GM20431 (cell line): ENCODE results near the gene UGT1A6.

Experiments used
- in situ Hi-C: fragments of 300-500 bp; cut with MseI, MboI; formaldehyde crosslinking; loops from one replicate; pipeline ENCODE4 v1.15.0; 2020; ENCODE audit warnings: low sequenced_read_pairs; ENCODE audit not compliant: unreplicated experiment

The UGT1A6 gene

DNA sequence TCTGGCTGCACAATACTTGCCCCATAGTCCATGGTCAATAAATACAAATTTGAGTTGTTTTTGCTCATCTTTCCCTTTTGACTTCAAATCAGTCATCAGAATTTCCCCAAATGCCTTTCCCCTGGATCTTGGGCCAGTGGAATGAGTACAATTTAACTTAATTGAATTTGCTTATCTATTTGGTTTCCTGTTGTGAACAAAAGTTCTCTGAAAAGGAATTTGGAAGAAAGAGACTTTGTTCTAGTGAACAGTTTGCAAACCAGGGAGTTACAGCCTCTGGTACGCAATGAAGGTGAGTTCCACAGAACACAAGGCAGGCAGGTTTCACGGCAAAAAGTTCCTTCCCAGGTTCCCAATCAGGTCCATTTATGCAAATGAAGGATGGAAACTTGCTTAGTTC is 66.2 kb downstream of the UGT1A6 start:
- in situ Hi-C loops: no loop called here

DNA sequence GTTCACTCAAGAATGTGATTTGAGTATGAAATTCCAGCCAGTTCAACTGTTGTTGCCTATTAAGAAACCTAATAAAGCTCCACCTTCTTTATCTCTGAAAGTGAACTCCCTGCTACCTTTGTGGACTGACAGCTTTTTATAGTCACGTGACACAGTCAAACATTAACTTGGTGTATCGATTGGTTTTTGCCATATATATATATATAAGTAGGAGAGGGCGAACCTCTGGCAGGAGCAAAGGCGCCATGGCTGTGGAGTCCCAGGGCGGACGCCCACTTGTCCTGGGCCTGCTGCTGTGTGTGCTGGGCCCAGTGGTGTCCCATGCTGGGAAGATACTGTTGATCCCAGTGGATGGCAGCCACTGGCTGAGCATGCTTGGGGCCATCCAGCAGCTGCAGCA is 67.4 kb downstream of the UGT1A6 start, which contains the start of gene UGT1A1:
Gene UGT1A1 (plus strand): TSS at position 228 of the 400 bp plus-strand sequence. CDS start 18 bp downstream, at position 246.
- in situ Hi-C loops: no loop called here

DNA sequence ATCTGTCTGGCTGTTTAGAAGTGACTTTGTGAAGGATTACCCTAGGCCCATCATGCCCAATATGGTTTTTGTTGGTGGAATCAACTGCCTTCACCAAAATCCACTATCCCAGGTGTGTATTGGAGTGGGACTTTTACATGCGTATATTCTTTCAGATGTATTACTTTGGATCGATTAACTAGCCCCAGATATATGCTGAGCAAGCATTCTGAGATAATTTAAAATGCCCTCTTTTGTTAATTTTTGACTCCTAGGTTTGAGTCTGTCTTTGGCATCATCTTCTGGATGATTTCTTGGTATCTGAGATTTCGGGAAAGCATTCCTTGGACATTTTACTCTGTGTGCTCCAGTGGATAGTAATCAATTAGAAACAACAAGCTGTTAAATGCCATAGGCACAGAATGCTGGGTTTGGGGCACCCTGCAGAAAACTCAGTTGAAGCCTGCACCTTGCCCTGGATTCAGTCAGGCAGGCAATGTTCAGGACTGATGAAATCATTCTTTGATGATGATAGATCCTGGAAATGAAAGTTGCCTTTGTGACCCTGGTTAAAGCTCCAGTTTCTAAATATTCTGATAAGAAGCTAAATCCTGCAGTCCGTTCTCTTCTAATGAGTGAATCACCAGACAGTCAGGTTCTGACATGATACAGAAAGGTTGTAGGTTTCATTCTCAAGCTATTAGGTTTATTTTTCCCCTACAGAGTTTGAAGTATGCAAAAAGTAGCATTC is 68.5 kb downstream of the UGT1A6 start:
- in situ Hi-C loops: no loop called here

DNA sequence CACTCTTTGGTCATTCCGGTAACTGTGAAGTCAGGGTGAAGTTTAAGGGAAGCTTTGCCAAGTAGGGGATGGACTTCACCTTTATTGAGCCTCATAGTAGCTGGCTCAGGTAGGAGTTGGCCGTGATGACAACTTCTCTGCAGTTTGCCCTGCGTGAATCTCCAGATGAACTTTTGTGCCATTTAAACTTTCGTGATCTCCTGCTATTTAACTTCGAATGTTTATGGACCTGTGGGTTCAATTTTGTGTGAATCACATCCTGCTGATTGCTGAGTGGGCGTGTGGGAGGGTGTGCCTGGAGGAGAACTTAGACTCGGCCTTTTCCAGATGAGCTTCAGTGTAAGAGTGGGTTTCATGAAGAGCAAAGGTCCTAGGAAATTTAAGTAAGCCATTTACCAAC is 71.6 kb downstream of the UGT1A6 start:
- in situ Hi-C loops: no loop called here

DNA sequence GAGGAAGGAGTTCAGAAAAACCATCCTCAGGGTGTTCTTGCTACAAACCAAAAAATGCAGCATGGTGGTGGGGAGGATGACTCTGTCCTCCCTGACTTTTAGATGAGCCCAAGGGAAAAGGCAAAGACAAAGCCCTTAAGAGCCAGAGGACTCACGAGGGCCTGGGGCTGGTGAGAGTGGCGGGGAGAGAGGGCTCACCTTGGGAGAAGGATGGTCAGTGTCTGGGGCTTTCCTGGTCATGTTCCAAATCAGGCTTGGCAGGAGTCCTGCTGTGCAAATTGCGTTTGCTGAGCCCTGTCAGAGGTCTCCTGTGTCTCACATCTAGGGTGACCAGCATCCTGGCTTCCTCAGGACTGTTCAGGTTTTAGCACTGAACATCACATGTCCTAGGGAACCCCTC is 72.1 kb downstream of the UGT1A6 start:
- in situ Hi-C loops: no loop called here

DNA sequence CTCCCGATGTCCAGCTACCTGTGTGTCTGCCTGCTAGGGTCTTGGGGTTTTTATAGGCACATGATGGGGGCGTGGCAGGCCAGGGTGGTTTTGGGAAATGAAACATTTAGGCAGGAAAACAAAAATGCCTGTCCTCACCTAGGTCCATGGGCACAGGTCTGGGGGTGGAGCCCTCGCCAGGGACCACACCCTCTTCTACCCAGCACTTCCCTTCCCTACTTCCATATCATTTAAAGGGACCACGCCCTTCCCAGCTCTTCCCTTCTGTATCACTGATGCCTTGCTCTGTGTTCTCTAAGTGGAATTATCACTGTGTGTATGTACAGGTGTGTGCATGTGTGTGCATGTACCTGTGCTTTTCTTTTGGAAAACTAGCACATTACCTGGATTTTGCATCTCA is 73.7 kb downstream of the UGT1A6 start:
- in situ Hi-C loops: no loop called here

DNA sequence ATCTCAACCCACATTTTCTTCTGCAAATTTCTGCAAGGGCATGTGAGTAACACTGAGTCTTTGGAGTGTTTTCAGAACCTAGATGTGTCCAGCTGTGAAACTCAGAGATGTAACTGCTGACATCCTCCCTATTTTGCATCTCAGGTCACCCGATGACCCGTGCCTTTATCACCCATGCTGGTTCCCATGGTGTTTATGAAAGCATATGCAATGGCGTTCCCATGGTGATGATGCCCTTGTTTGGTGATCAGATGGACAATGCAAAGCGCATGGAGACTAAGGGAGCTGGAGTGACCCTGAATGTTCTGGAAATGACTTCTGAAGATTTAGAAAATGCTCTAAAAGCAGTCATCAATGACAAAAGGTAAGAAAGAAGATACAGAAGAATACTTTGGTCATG is 75.4 kb downstream of the UGT1A6 start:
- in situ Hi-C loops: no loop called here

DNA sequence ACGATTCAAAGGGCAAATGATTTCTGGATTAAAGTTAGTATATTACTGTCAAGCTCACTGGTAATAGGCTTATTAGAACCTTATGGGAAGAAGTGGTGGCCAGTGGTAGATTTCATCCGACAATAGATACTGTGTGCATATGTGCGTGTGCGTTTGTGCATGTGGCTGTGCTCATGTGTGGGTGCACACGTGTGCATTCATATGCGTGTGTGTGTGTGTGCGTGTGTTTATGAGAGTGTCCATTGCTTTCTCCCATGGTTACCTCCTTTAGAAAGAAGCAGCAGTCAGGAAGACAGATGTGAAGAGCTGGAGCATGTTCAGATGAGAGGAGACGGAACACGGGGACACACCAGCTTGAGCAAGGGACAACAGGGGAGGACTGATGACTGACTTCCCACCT is 76.6 kb downstream of the UGT1A6 start:
- in situ Hi-C loops: no loop called here

DNA sequence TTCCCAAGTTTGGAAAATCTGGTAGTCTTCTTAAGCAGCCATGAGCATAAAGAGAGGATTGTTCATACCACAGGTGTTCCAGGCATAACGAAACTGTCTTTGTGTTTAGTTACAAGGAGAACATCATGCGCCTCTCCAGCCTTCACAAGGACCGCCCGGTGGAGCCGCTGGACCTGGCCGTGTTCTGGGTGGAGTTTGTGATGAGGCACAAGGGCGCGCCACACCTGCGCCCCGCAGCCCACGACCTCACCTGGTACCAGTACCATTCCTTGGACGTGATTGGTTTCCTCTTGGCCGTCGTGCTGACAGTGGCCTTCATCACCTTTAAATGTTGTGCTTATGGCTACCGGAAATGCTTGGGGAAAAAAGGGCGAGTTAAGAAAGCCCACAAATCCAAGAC is 79.5 kb downstream of the UGT1A6 start:
- in situ Hi-C loops: no loop called here

DNA sequence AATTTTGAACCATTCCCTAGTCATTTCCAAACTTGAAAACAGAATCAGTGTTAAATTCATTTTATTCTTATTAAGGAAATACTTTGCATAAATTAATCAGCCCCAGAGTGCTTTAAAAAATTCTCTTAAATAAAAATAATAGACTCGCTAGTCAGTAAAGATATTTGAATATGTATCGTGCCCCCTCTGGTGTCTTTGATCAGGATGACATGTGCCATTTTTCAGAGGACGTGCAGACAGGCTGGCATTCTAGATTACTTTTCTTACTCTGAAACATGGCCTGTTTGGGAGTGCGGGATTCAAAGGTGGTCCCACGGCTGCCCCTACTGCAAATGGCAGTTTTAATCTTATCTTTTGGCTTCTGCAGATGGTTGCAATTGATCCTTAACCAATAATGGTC is 79.9 kb downstream of the UGT1A6 start:
- in situ Hi-C loops: no loop called here

DNA sequence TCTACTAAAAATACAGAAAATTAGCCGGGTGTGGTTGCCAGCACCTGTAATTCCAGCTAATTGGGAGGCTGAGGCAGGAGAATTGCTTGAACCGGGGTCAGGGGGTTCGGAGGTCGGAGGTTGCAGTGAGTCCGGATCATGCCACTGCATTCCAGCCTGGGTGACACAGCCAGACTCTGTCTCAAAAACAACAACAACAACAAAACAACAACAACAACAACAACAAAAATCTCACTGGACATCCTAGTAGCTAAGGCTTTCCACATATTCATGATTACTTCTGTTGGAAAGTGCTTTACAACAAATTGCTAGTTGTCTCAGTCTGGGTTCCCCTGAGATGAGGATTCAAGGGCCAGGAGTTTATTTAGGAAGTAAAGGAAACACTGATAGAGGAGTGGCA is 81.2 kb downstream of the UGT1A6 start:
- in situ Hi-C loops: no loop called here

DNA sequence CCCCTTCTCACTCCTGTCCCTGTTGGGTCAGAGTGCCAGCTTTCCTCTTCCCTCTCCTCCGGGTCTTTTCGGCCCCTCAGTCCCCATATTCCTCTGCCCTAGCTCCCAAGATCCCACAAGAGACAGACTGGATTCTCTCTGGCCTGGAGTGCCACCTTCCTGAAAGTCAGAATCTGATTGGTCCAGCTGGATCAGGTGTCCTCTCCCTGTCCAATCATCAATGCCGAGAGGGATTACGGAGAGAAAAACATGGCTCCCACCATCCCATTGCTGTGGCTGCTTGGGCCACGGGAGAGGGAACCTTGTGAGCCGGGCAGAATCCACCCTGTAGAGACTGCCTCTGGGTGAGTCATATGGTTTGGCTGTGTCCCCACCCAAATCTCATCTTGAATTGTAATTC is 82.7 kb downstream of the UGT1A6 start:
- in situ Hi-C loops: no loop called here

DNA sequence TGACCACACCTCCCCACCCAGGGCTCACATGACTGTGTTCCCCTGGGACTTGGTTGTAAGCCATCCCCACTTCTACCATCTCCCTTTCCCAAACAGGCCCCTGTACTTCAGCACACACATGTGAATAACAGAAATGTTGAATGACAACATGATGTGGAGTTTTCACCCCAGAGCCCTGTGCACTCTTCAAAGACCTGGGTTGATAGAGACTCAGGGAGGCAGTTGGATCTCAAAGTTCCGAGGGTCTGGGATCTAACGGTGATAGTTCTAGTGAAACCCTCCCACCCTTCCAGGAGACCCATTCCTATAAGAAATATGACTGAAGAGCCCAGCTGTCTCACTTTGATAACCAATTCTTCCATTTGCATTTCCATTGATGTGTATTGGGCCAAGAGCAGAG is 85.3 kb downstream of the UGT1A6 start, which contains the start of gene MROH2A:
Gene MROH2A (plus strand): TSS at position 301 of the 400 bp plus-strand sequence. CDS start 1,029 bp downstream, outside the sequence.
- in situ Hi-C loops: no loop called here

DNA sequence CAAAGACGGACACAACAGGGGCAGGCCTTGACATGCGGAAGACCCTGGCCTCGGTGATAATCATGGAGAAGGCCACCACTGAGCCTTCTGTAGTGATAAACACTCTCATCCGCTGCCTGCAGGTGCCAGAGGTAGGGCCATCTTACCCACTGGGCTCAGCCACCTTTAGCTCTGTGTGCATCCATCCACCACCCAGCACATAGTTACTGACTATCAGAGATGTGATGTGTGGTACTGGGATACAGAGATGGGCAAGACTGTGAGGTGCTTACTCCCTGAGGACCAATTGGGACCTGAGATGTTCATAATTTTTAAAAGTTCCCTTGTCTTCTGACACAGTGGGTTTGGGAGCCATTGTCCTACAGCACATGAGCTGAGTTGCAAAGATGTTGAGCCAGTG is 87.0 kb downstream of the UGT1A6 start:
- in situ Hi-C loops: no loop called here

DNA sequence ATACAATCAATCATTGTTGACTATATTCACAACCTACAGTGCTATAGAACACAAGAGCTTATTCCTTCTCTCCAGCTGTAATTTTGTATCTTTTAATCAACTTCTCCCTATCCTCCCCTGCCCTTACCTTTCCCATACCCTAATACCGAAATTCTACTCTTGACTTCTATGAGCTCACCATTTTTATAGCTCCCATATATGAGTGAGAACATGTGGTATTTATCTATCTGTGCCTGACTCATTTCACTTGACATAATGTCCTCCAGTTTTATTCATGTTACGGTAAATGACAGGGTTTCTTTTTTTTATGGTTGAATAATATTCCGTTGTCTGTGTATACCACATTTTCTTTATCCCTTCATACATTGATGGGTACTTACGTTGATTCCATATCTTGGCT is 88.1 kb downstream of the UGT1A6 start:
- in situ Hi-C loops: no loop called here

DNA sequence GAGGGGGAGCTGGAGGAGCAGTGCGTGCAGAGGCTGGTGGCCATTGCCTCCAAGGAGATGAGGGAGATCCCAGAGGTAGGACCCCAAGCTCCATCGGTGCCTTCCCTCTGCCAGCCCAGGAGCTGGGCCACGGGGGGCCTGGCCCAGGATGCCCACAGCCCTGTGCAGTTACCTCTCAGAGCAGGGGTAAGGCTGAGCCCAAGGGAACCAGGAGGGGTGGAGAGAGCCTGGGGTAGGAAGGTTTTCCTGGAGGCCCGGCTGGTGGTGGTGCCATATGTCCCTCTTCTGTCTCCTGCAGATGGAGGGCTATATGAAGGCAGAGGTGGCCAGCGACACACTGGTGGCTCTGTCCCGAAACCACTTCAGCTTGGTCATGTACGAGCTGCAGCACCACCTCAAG is 96.9 kb downstream of the UGT1A6 start:
- in situ Hi-C loops: no loop called here

DNA sequence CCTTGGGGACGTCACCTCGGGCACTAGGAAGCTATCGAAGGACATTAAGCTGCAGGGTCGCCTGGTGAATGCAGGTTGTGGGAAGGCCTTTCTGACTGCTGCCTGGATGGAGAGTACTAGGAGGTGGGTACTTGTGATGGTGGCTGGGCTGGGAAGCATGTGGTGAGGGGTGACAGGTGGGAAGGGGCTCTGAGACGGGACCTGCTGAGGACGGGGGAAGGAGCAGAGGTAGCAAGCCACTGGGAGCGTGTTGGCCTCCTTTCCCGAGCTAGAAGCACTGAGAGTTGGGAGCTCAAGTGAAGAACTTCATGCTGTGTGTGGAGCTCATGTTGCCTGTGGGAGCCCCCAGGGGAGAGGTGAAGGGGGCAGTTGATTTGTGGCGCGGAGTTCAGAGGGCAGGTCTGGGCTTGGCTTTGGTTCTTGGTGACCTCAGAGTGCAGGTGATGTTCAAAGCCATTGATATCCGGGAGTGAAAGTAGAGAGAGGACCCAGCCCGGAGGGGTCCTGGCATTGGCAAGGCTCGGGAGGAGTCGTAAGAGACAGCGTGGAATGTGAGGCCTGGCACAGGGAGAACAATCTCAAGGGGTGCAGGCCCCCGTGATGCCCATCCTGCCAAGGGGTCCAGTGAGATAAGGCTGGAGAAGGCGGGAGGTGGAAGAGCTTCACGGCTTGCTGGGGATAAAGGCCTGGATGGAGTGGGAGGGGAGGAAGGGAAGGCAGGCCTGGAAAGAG is 98.6 kb downstream of the UGT1A6 start:
- in situ Hi-C loops: no loop called here

DNA sequence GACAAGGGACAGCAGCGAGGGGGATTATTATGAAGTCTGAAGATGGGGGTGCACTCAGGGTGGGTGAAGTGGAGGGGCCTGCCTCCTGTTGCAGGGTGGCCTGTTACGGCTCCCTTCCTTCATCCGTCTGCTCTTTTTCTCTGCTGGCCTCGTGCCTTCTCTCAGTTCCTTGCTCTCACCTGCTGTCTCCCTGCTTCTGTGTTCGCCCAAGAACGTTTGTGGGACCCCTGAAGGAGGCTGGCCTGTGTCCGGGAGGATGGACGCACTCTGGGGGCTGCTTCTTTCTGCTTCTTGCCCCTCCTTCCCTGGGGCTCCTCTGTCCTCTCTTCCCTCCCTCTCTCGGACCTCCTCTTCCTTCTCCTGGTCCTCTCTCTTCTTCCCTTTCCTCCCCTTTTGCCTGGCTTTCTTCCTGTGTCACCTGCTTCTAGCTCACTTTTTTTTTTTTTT is 99.2 kb downstream of the UGT1A6 start:
- in situ Hi-C loops: no loop called here

DNA sequence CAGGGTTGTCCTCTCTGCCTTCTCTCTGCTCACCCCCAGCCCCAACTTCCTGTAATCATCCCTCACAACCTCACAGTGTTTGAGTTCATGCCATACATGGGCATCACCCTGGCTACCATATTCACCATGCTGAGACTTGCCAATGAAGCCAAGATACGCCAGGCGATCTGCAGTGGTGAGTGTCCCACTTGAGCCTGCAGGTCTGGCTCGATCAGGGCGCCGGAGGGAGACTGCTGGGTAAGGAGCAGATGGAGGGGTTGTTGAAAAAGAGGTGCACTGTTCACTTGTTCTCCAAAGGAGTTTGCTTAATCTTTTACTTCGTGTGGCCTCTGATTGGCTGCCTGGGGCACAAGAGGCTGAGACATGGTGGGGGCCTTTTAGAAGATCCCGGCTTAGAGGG is 100.0 kb downstream of the UGT1A6 start:
- in situ Hi-C loops: no loop called here

DNA sequence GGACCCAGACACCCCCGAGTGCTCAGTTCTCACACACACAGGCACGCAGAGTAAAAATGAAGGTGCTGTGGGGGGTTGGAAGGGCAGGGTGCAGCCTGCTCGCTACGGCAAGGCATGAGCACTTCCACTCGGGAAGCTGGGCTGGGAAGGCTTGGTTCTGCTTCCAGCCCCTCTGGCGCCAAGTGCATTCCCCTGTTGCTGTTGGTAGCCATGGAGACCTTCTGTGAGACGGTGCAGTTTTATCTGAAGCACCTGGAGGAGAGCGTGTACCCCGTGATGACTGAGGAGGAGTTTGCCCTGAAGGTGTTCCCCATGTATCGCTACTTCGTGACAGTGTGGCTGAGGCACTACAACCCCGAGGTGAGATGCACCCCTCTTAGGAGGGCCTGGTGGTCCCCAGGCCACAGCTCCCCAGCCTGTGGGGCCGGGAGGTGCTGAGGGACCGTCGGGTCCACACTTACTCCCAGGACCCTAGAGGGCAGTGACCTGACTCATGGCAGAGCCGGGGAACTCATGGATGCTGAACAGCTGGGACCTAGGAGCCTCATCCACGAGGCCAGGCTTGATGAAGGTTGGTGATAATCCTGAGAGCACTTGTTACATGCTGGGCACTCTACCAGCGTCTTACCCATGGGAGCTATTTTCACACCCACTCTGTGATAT is 100.9 kb downstream of the UGT1A6 start:
- in situ Hi-C loops: no loop called here

DNA sequence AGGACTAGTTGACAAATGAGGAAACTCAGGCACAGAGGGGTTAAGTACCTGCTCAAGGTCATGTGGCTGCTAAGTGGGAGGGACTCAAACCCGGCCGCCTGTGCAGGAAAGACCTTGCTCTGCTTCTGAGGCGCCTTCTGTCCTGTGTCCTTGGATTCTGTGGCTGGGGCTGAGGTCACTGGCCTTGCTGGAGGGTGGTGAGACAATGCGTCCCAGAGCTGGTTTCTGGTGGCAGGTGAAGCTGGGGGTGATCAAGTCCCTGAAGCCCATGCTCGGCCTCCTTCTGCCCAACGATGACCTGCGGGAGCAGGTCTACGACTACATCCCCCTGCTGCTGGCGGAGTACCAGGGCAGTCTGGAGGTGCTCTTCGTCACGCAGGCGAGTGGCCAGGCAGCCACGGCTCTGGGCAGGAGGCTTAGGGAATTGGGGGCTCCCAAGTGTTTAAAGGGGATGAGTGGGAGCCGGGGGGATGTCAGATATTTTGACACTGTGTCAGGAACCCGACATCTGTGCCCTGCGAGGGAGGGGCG is 101.5 kb downstream of the UGT1A6 start:
- in situ Hi-C loops: no loop called here
